Testis (tissue), 2 donors: Measurements from ENCODE around the gene CEMIP2.

ENCODE experiments used
- POLR2A ChIP-seq: fragments of 450-650 bp; IDR thresholded peaks from one replicate; pipeline ENCODE4 v1.6.1; 2017; ENCODE audit warnings: antibody characterized with exemption, mild to moderate bottlenecking, moderate library complexity
- TF ChIP-seq, protein P1 (sequence below), 3 experiments: fragments of 450-650 bp in 2 of 3; fragments of 200-600 bp in 1 of 3; sonication (generic) in 1 of 3; IDR thresholded peaks; one replicate each; pipeline ENCODE4 v1.5.1; 2016 to 2019; ENCODE audit warnings: antibody characterized with exemption in 3 of 3, mild to moderate bottlenecking in 2 of 3, moderate library complexity in 1 of 3

DNA sequence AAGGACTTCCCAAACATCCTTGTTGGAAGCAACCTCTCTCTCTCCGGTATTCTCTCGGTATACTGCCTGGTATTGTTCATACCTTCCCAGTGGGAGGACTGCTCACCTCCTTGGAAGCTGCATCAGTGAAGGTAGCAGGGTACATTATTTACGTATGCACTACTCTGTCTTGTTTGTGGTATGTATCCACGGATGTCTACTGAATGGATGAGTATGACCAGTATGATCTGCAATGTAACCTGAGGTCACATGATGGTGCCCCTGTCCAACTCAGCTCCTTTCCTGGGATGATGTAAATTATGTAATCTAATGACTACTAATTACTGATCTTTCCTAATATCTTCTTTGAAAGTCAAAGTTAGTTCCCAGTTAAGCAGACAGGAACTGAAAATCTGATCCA is 32.1 kb downstream of the CEMIP2 start:
- TF ChIP-seq POLR2A = no peak
- TF ChIP-seq, protein P1, sequence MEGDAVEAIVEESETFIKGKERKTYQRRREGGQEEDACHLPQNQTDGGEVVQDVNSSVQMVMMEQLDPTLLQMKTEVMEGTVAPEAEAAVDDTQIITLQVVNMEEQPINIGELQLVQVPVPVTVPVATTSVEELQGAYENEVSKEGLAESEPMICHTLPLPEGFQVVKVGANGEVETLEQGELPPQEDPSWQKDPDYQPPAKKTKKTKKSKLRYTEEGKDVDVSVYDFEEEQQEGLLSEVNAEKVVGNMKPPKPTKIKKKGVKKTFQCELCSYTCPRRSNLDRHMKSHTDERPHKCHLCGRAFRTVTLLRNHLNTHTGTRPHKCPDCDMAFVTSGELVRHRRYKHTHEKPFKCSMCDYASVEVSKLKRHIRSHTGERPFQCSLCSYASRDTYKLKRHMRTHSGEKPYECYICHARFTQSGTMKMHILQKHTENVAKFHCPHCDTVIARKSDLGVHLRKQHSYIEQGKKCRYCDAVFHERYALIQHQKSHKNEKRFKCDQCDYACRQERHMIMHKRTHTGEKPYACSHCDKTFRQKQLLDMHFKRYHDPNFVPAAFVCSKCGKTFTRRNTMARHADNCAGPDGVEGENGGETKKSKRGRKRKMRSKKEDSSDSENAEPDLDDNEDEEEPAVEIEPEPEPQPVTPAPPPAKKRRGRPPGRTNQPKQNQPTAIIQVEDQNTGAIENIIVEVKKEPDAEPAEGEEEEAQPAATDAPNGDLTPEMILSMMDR (IDR thresholded peaks at IDR 0.05) = no peak
